Measurements from ENCODE around the gene CPNE4.
"Not testable (repeated sequence)": the region's sequence is repeated elsewhere in the genome, so short reads cannot be mapped to it uniquely, and the experiment has no call there.

The CPNE4 gene

DNA sequence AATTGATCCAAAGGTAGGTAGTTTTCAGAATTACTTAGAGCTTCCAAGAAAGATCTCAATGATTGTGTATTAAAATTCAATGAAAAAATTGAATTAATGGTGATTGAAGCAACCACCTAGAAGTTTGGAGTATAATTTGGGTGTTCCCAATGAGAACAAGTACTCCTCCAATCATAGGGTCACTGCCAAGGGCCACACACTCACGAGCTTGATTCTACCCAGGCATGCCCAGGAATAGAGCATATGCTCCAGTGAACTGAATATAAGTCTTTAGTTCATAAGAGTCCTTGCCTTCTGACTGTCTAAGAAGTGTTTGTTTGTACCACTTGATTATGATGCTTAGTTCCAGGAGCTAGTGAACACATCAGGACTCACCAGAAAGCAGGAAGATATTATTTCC lies 133.9 kb downstream of the CPNE4 start:
- DNase-seq (ENCODE audit: low read depth, low spot score), result no peak
- no peak overlapping the region for H3K4me3 ChIP-seq (ENCODE audit: low read length)

DNA sequence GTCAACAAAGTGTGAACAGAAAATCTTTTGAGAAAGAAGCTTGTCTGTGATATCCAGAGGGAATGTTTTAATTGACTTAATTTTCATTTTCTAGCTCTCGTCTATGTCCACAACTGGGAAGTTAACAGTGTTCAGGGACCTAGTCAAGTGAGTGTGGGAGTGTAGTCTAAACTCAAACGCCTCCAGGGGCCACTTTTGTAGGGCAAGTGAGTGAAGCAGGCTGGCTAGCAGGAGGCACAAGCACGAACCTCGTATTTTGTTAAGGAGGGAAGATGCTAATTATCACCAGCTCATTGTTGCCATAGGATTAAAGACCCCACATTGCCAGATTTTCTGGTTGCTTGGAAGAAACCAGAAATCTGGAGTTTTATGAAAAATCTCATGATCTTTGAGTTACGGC lies 135.8 kb downstream of the CPNE4 start:
- no peak overlapping the region for H3K4me3 ChIP-seq (ENCODE audit: low read length)
- no peak for DNase-seq (ENCODE audit: low read depth, low spot score)

DNA sequence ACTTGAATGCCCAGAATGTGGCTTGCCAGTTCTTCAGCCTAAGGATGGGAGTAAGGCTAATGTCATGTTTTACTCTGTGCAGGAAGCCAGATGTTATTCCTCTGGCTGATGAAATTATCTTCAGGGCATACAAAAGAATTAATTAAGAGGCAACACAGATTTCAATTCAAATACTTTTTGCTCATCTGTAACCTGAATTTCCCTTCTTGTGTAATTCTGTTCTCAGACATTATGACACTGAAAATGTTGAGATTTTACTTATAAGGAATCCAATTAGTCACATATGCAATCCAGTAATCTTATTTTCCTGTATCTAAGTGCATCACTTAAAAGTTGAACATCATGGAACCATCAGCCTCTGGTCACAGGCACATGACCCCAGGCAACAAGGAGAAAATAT lies 136.5 kb downstream of the CPNE4 start:
- no peak for DNase-seq (ENCODE audit: low read depth, low spot score)
- no peak overlapping the region for H3K4me3 ChIP-seq (ENCODE audit: low read length)

DNA sequence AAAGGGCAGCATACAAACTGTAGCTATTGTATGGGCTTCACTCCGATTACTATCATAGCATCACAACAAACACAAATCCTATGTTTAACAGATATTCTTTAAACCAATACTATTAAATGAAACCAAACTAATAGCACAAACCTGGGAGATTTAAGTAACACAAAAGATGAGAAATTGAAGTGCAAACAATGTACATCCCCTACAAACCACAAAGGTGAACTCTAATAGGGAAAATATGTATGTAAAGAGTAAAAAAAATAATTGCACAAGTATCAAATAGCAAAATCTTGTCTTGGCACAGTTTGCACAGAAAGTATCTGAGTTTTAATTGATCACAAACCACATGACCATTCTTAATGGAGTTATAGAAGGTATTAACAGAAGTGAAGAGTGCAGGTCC lies 138.5 kb downstream of the CPNE4 start:
- H3K4me3 ChIP-seq (ENCODE audit: low read length), result no peak overlapping the region
- no peak for DNase-seq (ENCODE audit: low read depth, low spot score)

DNA sequence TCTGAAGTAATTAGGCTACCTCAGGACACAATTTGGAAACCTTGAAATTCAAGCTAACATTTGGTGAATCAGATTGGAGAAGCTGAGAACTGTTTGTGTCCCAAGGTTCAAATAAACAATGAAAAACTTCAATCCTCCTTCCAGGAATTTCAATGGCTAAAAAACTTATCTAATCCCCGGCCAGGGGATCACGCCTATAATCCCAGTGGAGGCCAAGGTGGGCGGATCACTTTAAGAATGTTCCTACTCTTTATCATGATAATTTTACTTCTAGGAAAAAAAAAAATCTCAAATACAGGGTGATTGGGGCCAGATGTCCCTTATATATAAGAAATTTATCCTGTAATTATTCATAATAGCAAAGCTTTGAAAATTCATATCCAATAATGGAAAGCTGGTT lies 139.0 kb downstream of the CPNE4 start:
- DNase-seq (ENCODE audit: low read depth, low spot score), result no peak
- H3K4me3 ChIP-seq (ENCODE audit: low read length), result no peak overlapping the region

DNA sequence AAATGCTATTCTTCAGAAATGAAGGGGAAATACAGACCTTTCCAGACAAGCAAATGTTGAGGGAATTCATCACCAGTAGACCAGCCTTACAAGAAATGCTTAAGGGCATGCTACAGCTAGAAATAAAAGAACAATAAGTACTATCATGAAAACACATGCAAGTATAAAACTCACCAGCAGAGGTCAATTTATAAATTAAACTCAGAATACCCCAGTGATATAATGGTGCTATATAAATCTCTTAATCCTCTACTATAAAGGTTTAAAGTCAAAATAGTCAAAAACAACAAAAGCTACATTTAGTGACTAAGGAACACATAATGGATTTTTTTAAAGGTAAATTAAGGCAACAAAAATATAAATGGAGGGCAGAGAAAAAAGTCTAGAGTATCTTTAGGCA lies 142.5 kb downstream of the CPNE4 start:
- no peak overlapping the region for H3K4me3 ChIP-seq (ENCODE audit: low read length)
- DNase-seq (ENCODE audit: low read depth, low spot score), result no peak

DNA sequence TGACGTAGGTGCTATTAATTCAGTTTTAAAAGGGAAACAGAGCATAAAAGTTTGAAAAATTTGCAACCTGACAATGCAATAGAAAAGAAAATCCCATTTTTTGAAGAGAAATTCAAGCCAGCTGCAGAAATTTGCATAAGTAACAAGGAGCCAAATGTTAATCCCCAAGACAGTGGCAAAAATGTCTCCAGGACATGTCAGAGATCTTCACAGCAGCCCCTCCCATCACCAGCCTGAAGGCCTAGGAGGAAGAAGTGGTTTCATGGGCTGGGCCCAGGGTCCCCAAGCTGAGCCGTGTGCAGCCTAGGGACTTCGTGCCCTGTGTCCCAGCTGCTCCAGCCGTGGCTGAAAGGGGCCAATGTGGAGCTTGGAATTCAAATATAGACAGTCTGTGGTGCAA lies 148.9 kb downstream of the CPNE4 start:
- H3K4me3 ChIP-seq (ENCODE audit: low read length); DNase-seq (ENCODE audit: low read depth, low spot score): not testable (repeated sequence)

DNA sequence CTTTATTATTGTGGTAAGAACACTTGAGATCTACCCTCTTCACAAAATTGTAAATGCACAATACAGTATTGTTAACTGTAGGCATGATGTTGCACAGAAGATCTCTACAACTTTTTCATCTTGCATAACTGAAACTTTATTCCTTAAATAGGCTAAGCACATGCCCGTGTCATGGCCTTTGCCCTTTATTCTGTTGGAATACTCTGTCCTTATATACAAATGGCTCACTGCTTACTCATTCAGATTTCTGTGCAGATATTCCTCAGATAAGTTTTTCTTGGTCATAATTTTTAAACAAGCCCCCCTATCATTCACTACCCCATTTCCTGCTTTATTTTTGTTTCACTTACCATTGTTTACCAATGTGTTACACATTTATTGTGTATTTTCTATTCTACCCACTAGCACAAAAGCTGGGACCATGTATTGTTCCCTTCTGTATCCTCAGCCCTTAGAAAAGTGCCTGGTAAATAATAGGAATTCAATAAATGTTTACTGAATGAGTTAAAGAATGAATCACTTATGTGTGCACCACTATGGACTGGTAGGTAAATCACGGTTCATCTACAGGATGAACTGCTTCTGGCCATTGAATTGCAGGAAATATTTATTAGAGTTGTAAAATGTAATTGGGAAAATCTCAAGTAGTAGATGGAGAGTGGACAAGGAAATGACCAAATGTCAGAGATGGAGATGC lies 151.0 kb downstream of the CPNE4 start:
- no peak overlapping the region for H3K4me3 ChIP-seq (ENCODE audit: low read length)
- no peak for DNase-seq (ENCODE audit: low read depth, low spot score)

DNA sequence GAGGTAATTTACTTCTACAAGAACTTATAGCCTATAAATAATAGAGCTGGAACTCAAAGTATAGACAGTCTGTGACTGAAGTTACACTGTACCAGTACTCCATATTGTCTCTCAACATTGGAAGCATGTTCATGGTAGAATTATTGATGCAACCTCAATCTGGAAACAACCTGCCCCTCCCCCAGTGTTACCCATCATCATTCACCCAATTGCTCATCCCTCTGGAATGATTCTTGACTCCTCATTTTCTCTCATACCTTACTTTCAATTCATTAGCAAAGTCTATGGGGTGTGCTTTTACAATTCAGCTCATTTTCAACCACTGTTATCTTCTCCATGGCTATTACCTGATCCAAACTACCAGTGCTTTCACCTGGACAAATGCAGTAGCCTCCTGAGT lies 151.7 kb downstream of the CPNE4 start:
- H3K4me3 ChIP-seq (ENCODE audit: low read length), result no peak overlapping the region
- DNase-seq (ENCODE audit: low read depth, low spot score), result no peak

DNA sequence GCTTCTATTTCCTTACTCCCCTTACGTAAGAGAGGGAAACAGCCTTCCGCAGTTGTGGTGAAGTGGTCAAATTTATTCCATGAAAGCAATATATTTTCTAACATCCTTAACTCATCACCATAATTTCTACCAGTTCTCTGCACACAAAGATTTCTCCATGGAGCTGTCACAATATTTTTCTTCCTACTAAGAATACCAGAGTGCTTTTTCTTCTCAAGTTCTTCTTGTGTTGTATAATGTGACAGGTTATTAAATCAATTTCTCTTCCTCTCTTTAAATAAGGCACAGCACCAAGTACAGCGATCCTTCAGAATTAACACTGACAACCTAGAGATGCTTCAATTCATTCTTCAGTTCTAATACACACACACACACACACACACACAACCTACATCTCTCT lies 153.0 kb downstream of the CPNE4 start:
- H3K4me3 ChIP-seq (ENCODE audit: low read length), result no peak overlapping the region

DNA sequence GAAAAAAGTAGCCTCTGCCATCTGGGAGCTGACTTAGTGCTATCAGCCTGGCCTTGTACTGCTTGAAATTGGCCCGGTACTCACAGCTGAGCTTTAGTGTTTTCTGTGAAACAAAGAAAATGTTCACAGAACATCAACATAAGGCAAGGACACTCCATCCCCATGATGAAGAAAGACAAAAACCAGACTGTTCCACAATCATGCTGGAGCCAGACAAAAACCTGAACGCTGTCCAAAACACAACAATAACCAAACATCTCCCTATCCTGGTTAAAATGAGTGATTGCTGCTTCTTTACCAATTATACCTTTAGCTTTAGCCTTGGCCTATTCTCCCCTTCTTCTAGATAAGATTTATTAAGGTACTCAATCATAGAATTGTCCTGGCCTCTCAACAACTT lies 153.9 kb downstream of the CPNE4 start:
- no peak for DNase-seq (ENCODE audit: low read depth, low spot score)
- H3K4me3 ChIP-seq (ENCODE audit: low read length), result no peak overlapping the region

More for the DNA sequence above, 153.0 kb downstream of the CPNE4 start:
- DNase-seq (ENCODE audit: low read depth, low spot score), result no peak

DNA sequence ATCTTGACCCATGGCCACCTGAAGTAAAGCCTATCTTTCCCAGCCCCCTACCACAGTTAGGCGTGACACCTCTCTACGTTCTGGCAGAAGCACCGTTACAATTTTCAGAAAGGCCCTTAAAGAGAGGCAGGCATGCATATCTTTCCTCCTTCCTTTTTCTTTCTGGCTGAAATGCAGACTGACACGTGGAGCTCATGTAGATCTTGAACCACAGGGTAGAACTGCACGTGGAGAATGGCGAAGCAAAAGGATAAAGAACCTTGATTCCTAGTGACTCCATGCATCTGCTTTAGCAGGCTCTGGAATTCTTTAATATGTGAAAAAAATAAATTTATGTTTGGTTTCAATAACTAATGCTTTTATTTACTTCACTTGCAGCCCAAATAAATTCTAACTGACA lies 166.6 kb downstream of the CPNE4 start:
- no peak overlapping the region for H3K4me3 ChIP-seq (ENCODE audit: low read length)
- DNase-seq (ENCODE audit: low read depth, low spot score), result no peak

DNA sequence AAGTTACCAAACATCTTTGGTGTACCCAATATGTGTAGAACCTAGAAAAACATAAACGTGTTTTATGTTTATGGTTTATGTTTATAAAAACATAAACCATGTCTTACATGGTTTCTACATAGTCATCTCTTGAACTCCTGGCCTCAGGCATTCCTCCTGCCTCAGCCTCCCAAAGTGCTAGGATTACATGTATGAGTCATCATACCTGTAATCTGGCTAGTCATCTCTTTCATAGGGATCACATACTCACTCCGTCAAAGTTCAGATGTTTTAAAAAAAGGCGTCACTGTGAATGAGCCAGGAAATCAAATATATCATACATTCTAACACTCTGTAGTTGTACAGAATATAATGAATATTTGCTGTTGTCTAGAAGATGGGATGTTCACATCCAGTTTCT lies 178.6 kb downstream of the CPNE4 start:
- no peak for DNase-seq (ENCODE audit: low read depth, low spot score)

DNA sequence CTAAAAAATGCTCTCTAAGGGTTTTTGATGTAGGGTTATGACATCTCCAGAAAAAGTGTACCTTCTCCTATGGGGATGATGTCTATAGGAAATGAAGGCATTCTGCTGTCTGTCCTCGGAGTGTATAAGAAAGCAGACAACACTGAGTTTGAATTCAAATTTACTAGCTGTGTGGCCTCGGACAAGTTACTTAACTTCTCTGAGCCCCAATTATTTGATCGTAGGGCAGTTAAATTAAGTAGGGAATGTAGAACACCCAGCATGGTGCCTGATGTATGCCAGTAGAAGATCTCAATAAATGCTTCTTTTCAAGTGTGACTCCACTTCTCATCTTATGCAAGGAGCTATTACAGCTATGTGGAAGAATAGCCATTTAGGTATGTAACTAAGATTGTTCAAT lies 184.6 kb downstream of the CPNE4 start:
- H3K4me3 ChIP-seq (ENCODE audit: low read length), result no peak overlapping the region
- DNase-seq (ENCODE audit: low read depth, low spot score), result no peak

More for the DNA sequence above, 178.6 kb downstream of the CPNE4 start:
- no peak overlapping the region for H3K4me3 ChIP-seq (ENCODE audit: low read length)

DNA sequence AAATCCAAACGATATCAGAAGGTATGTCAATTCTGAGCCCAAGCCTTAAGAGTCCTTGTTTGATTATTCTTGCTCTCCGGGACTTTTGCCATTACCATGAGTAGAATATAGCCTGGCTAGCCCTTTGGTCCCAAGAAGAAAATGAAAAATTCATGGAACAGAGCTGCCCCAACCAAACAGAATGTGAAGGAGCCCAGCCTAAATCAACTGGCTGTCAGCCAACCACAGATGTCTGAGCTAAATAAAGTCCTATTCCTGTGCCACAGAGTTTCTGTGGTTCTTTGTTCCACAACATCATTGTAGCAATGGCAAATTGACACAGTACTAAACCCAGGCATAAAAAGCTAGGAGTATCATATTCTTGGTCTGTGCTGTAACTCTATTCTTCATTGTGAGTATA lies 185.2 kb downstream of the CPNE4 start:
- H3K4me3 ChIP-seq (ENCODE audit: low read length), result no peak overlapping the region
- DNase-seq (ENCODE audit: low read depth, low spot score), result no peak

DNA sequence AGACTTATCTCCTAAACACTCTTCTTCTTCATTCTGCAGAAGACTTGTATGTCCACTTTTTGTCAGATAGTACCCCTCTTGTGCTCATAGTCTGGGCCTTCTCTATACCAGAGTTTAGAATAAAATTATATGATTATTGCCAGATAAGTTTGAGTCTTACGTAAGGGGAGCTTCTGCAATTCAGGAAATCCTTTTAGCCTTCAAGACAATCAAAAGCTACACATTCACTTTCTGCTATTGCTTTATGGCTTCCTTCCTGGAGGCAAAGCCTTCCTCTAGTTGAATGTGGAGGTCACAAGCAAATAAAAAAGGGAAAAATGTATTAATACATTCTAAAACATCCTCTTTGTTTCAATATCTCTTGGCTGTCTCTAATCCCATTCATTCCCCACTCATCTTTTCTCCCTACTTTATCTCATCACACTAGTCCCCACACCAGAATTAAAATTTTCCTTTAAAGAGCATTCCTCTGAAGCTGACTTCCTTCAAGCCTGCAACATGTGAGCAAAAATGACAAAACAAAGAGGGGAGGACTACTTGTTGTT lies 186.8 kb downstream of the CPNE4 start:
- H3K4me3 ChIP-seq (ENCODE audit: low read length), result no peak overlapping the region
- DNase-seq (ENCODE audit: low read depth, low spot score), result no peak

DNA sequence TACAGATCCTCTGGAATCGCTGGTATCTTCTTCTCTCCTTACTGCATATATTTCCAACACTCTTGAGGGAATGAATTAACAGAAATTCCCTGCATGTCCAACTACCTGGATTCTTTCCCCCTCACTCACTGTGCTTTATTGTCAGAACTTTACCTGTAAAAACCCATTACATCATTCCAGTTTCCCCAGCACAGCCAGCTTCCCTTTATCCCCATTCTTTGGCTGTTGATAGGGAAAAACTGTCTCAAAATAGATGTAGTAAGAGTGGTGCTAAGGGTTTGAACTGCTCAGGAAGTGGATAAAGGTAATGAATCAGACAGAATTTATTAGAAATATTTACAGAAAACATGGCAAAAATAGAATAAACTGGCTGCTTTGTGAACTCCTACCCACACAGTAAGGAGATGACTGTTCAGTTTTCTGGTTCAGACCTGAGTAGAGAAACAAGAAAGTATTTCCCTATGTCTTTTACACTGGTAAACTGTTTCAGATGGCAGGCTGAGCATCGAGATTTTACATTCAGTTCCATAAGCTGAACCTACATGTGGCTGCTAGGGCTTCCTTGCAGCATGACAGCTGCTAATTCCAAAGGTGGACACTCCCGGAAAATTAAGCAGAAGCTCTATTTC lies 188.4 kb downstream of the CPNE4 start:
- DNase-seq (ENCODE audit: low read depth, low spot score), result no peak
- H3K4me3 ChIP-seq (ENCODE audit: low read length), result no peak overlapping the region

DNA sequence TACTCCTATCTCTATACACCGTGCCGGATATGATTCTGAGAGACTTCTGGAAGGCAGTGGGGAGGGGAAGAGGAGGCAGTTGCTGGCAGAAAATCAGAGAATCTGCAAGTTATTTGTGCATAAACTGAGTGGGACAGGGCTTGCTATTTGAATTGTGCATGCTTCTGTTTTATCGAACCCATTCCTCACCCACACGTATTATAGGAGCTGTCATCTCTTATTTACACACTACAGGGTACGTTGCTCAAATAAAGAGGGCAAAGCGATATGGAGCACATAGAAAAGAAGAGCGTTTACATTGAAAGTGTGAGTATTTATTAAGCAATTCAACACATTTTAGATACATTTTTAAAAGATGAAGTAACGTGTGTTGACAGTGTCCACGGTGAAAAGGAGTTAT lies 191.6 kb downstream of the CPNE4 start:
- DNase-seq (ENCODE audit: low read depth, low spot score), result no peak
- H3K4me3 ChIP-seq (ENCODE audit: low read length), result no peak overlapping the region

DNA sequence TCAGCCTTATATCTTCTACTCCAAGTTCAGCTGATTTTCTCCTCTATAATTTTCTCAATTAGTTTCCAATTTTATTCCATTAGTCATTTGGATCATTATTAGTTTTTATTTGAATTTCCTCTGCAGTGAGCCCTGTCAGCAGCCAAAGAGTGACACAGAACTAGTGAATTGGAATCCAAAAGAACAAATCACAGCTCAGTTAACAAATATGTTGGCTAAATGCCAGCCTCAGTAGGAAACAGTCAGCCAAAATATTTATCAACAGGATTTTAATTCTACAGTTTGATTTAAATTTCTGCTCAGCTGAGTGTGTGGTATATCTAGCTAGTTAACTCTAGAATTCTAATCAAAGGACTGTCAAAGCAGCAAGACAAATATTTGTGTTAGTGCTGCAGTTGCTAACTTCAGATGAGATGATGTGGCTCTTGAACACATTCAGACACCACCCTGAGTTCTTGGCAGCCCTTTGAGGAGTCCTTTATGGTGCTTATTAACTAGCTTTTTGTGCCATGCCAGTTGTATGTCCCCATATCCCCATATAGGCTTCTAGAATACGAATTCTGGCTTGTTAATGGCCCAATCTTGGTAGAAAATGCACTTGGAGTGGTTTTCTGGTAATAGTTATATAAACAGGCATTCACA lies 194.5 kb downstream of the CPNE4 start:
- H3K4me3 ChIP-seq (ENCODE audit: low read length), result no peak overlapping the region
- DNase-seq (ENCODE audit: low read depth, low spot score), result no peak

DNA sequence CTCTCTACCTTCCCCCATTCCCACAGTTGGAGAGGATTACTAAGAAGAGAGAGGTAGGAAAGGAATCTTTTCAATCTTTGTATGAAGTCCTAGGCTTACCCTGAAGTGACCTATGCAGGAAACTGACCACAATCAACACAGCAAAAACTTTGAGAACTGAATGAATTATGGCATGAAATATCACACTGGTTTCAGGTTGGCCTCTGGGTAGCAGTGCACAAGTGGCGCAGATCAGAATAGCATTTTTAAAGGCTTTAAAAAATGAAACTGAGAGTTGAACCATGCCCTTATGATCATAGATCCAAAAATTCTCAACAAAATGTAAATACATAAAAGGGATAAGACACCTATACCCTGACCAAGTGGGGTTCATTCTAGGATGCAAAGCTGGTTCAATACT lies 198.9 kb downstream of the CPNE4 start:
- DNase-seq (ENCODE audit: low read depth, low spot score), result no peak

More for the DNA sequence above, 198.9 kb downstream of the CPNE4 start:
- no peak overlapping the region for H3K4me3 ChIP-seq (ENCODE audit: low read length)

Data from Jurkat, Clone E6-1 (cell line).